Measurements from ENCODE around the gene FRG1. TPM values are rescaled to one million over a fixed set of nuclear protein-coding genes. Genes with fewer than 3 reads are reported as not detected.
"Not testable (repeated sequence)": the region's sequence is repeated elsewhere in the genome, so short reads cannot be mapped to it uniquely, and the experiment has no call there.

Gene FRG1
- total RNA-seq, 2 donors from 2014 or later = 33.4 to 37.3 TPM

DNA sequence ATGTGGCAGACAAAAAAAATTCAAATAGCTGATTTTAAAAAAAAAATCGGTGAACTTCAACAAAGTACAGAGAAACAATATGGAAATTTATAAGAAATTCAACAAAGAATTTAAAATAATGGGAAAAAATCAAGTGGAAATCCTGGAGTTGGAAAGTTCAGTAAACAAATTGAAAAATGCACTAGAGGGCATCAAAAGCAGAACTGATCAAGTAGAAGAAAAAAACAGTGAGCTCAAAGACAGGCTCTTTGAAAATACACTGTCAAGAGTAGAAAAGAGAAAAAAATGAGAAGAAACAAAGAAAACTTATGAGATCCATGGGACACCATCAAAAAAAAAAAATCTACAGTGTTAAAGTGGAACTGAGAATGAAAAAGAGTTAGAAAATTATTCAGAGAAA is 19.6 kb upstream of the FRG1 start:
- no peak overlapping the region for H3K27ac Mint-ChIP-seq
- Histone ChIP-seq H3K9ac (ENCODE audit: extremely low read depth, low read length, poor library complexity, severe bottlenecking) (no peak overlapping the region), H3K9me3 (ENCODE audit: control insufficient read depth, low read length) (peaks cover 57% of the 10 kb centered on the region), H3K4me3 (ENCODE audit: low read length) (no peak overlapping the region), H3K4me1 (ENCODE audit: control insufficient read depth, insufficient read depth, low read length) (no peaks in the 10 kb centered on the region), H3K27me3 (ENCODE audit: control insufficient read depth, insufficient read depth, low read length, poor library complexity, severe bottlenecking) (no peaks in the 10 kb centered on the region), H3K27ac (ENCODE audit: low read depth, low read length) (no peak overlapping the region), H3K36me3 (ENCODE audit: control insufficient read depth, insufficient read depth, low read length) (no peaks in the 10 kb centered on the region)
- WGBS, 2 experiments (ENCODE audit: insufficient coverage in 1 of 2, insufficient read length in 1 of 2) = 80% methylated on average over 1 of the region's 1 CpG; no CpG with 5 or more reads in 1 of the 2 experiments
- H3K27me3 Mint-ChIP-seq (ENCODE audit: insufficient read depth) = no peaks in the 10 kb centered on the region
- DNase-seq = no peak
- H3K4me3 Mint-ChIP-seq = no peak overlapping the region
- peaks cover 8% of the 10 kb centered on the region for H3K36me3 Mint-ChIP-seq (ENCODE audit: low read depth)
- no peaks in the 10 kb centered on the region for H3K4me1 Mint-ChIP-seq
- peaks cover 86% of the 10 kb centered on the region for H3K9me3 Mint-ChIP-seq
- TF ChIP-seq, protein P1, sequence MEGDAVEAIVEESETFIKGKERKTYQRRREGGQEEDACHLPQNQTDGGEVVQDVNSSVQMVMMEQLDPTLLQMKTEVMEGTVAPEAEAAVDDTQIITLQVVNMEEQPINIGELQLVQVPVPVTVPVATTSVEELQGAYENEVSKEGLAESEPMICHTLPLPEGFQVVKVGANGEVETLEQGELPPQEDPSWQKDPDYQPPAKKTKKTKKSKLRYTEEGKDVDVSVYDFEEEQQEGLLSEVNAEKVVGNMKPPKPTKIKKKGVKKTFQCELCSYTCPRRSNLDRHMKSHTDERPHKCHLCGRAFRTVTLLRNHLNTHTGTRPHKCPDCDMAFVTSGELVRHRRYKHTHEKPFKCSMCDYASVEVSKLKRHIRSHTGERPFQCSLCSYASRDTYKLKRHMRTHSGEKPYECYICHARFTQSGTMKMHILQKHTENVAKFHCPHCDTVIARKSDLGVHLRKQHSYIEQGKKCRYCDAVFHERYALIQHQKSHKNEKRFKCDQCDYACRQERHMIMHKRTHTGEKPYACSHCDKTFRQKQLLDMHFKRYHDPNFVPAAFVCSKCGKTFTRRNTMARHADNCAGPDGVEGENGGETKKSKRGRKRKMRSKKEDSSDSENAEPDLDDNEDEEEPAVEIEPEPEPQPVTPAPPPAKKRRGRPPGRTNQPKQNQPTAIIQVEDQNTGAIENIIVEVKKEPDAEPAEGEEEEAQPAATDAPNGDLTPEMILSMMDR (conservative IDR thresholded peaks at IDR 0.05) = no peak

GRCh38 chr4:189926742-189927141 is 13.9 kb upstream of the FRG1 start:
- H3K4me1 ChIP-seq (ENCODE audit: control insufficient read depth, insufficient read depth, low read length); H3K4me1 Mint-ChIP-seq; H3K27me3 ChIP-seq (ENCODE audit: control insufficient read depth, insufficient read depth, low read length, poor library complexity, severe bottlenecking); DNase-seq; H3K36me3 ChIP-seq (ENCODE audit: control insufficient read depth, insufficient read depth, low read length); H3K27ac Mint-ChIP-seq; H3K27me3 Mint-ChIP-seq (ENCODE audit: insufficient read depth); H3K4me3 ChIP-seq (ENCODE audit: low read length); H3K9ac ChIP-seq (ENCODE audit: extremely low read depth, low read length, poor library complexity, severe bottlenecking); H3K27ac ChIP-seq (ENCODE audit: low read depth, low read length); H3K4me3 Mint-ChIP-seq: not testable (repeated sequence)
- Mint-ChIP-seq H3K36me3 (ENCODE audit: low read depth) (peaks cover 24% of the 10 kb centered on the region), H3K9me3 (peaks cover 93% of the 10 kb centered on the region)
- H3K9me3 ChIP-seq (ENCODE audit: control insufficient read depth, low read length) = peaks cover 47% of the 10 kb centered on the region
- WGBS, 2 experiments (ENCODE audit: insufficient coverage in 1 of 2, insufficient read length in 1 of 2) = 94 to 100% methylated on average over 1 to 5 of the region's 5 CpGs

GRCh38 chr4:189941005-189941450 is 356 bp downstream of the FRG1 start:
- TF ChIP-seq, protein P1 (conservative IDR thresholded peaks at IDR 0.05) = no peak
- Histone ChIP-seq H3K4me1 (ENCODE audit: control insufficient read depth, insufficient read depth, low read length) (no peaks in the 10 kb centered on the region), H3K9ac (ENCODE audit: extremely low read depth, low read length, poor library complexity, severe bottlenecking) (peak overlapping the region; percentile 79), H3K9me3 (ENCODE audit: control insufficient read depth, low read length) (no peaks in the 10 kb centered on the region), H3K4me3 (ENCODE audit: low read length) (peak overlapping the region; percentile 93), H3K27me3 (ENCODE audit: control insufficient read depth, insufficient read depth, low read length, poor library complexity, severe bottlenecking) (no peaks in the 10 kb centered on the region), H3K27ac (ENCODE audit: low read depth, low read length) (peak overlapping the region; percentile 85), H3K36me3 (ENCODE audit: control insufficient read depth, insufficient read depth, low read length) (peaks cover 7% of the 10 kb centered on the region)
- peaks cover 16% of the 10 kb centered on the region for H3K9me3 Mint-ChIP-seq
- peaks cover 8% of the 10 kb centered on the region for H3K4me1 Mint-ChIP-seq
- H3K4me3 Mint-ChIP-seq = peak overlapping the region; percentile 91
- DNase-seq = no peak
- WGBS, 2 experiments (ENCODE audit: insufficient coverage in 1 of 2, insufficient read length in 1 of 2) = 0 to 9% methylated on average over 7 to 30 of the region's 31 CpGs
- peaks cover 26% of the 10 kb centered on the region for H3K36me3 Mint-ChIP-seq (ENCODE audit: low read depth)
- H3K27me3 Mint-ChIP-seq (ENCODE audit: insufficient read depth) = peaks cover 19% of the 10 kb centered on the region
- H3K27ac Mint-ChIP-seq = peak overlapping the region; percentile 96

DNA sequence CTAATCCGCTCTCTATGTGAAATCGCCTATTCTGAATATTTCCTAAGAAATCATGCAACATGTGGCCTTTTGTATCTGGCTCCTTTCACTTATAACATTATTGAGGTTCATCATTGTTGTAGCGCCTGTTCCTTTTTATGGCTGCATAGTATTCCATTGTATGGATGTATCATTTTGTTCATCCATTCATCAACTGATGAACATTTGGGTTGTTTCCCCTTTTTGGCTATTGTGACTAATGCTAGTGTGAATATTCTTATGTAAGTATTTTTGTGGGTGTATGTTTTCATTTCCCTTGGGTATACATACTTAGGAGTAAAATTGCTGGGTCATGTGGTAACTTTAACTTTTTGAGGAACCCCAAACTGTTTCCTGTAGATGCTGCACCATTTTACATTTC is 1.7 kb downstream of the FRG1 start:
- H3K27ac ChIP-seq (ENCODE audit: low read depth, low read length); DNase-seq; H3K27me3 ChIP-seq (ENCODE audit: control insufficient read depth, insufficient read depth, low read length, poor library complexity, severe bottlenecking); H3K4me1 ChIP-seq (ENCODE audit: control insufficient read depth, insufficient read depth, low read length); H3K9me3 ChIP-seq (ENCODE audit: control insufficient read depth, low read length); H3K36me3 ChIP-seq (ENCODE audit: control insufficient read depth, insufficient read depth, low read length); H3K9ac ChIP-seq (ENCODE audit: extremely low read depth, low read length, poor library complexity, severe bottlenecking); H3K4me1 Mint-ChIP-seq; H3K9me3 Mint-ChIP-seq; H3K27ac Mint-ChIP-seq: not testable (repeated sequence)
- Mint-ChIP-seq H3K36me3 (ENCODE audit: low read depth) (peaks cover 36% of the 10 kb centered on the region), H3K4me3 (peak overlapping the region; percentile 91), H3K27me3 (ENCODE audit: insufficient read depth) (peaks cover 19% of the 10 kb centered on the region)
- 95 to 96% methylated on average over 2 to 3 of the region's 3 CpGs for WGBS, 2 experiments (ENCODE audit: insufficient coverage in 1 of 2, insufficient read length in 1 of 2)
- peak overlapping the region; percentile 93 for H3K4me3 ChIP-seq (ENCODE audit: low read length)

- not testable (repeated sequence) for H3K27ac Mint-ChIP-seq; H3K9me3 ChIP-seq (ENCODE audit: control insufficient read depth, low read length); H3K36me3 ChIP-seq (ENCODE audit: control insufficient read depth, insufficient read depth, low read length); H3K4me1 ChIP-seq (ENCODE audit: control insufficient read depth, insufficient read depth, low read length); H3K4me3 ChIP-seq (ENCODE audit: low read length); H3K27me3 ChIP-seq (ENCODE audit: control insufficient read depth, insufficient read depth, low read length, poor library complexity, severe bottlenecking); H3K4me3 Mint-ChIP-seq; H3K9ac ChIP-seq (ENCODE audit: extremely low read depth, low read length, poor library complexity, severe bottlenecking); H3K9me3 Mint-ChIP-seq; H3K27ac ChIP-seq (ENCODE audit: low read depth, low read length); DNase-seq
- WGBS, 2 experiments (ENCODE audit: insufficient coverage in 1 of 2, insufficient read length in 1 of 2) = 98 to 100% methylated on average over 2 to 5 of the region's 5 CpGs
- H3K36me3 Mint-ChIP-seq (ENCODE audit: low read depth) = peaks cover 36% of the 10 kb centered on the region
- H3K4me1 Mint-ChIP-seq = peaks cover 25% of the 10 kb centered on the region
- peaks cover 13% of the 10 kb centered on the region for H3K27me3 Mint-ChIP-seq (ENCODE audit: insufficient read depth)
Observed at GRCh38 chr4:189944077-189944476, 3.4 kb downstream of the FRG1 start.

GRCh38 chr4:189946906-189947305 is 6.2 kb downstream of the FRG1 start:
- peaks cover 19% of the 10 kb centered on the region for H3K4me1 Mint-ChIP-seq
- H3K9me3 ChIP-seq (ENCODE audit: control insufficient read depth, low read length); H3K27ac ChIP-seq (ENCODE audit: low read depth, low read length); H3K27me3 Mint-ChIP-seq (ENCODE audit: insufficient read depth); H3K4me3 Mint-ChIP-seq; DNase-seq; H3K27me3 ChIP-seq (ENCODE audit: control insufficient read depth, insufficient read depth, low read length, poor library complexity, severe bottlenecking); H3K4me1 ChIP-seq (ENCODE audit: control insufficient read depth, insufficient read depth, low read length); H3K9me3 Mint-ChIP-seq; H3K4me3 ChIP-seq (ENCODE audit: low read length); H3K9ac ChIP-seq (ENCODE audit: extremely low read depth, low read length, poor library complexity, severe bottlenecking); H3K36me3 ChIP-seq (ENCODE audit: control insufficient read depth, insufficient read depth, low read length); H3K27ac Mint-ChIP-seq: not testable (repeated sequence)
- 96% methylated on average over 9 to 13 of the region's 13 CpGs for WGBS, 2 experiments (ENCODE audit: insufficient coverage in 1 of 2, insufficient read length in 1 of 2)
- peaks cover 36% of the 10 kb centered on the region for H3K36me3 Mint-ChIP-seq (ENCODE audit: low read depth)
